CMK (cell line): ENCODE results near the gene GATAD2A.
"Not testable (repeated sequence)": the region's sequence is repeated elsewhere in the genome, so short reads cannot be mapped to it uniquely, and the experiment has no call there.

Experiments
- DNase-seq: peaks from one replicate; pipeline ENCODE4 v3.0.0-alpha.2; 2010; ENCODE audit warnings: low read depth

The GATAD2A gene

DNA sequence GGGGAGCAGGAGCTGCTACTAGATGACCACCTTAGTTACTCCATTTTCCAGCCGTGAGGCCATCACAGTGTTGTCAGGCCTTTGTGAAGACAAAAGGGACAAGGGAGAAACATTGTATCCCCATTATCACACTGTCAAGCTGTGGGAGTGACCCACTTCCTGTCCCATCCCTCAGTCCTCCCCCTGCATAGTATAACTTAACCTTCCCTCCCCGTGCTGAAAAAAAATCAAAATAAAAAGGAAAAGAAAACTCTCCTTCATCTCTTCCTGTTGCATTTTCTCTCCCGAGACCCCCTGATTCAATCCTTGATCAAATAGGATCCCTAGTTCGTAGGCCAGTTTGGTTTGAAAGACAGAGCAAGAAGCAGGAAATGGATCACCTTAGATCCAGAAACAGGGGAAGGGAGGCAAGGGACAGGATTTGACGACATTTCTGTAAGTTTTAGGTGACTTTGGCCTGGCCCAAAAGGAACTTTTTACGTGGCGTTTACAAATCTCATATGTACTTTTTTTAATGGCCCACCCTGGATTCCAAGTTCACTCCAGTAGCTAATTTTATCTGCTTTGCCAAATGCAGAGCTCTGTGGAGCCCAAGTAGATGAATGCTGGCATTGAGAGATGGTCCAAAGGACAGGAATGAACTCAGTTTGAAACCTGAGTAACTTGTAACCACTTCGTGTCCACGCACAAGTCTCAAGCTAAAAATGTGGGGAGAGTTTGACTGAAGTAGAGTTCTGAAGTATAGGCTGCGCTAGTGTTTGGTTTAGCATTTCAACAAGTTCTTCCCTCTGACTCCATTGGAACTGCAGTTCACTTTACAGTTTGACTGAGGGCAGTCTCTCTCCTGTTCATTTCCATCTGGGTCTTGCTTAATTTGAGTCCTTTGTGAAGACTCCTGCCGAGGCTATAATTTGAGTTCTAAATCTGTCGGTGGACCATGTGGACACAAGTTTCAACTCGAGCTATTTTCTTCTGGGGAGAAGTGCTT, 16.6 kb upstream of the GATAD2A start:
- DNase-seq = no peak

- not testable (repeated sequence) for DNase-seq
Measured at GRCh38 chr19:19389683-19390082, 15.8 kb upstream of the GATAD2A start.

DNA sequence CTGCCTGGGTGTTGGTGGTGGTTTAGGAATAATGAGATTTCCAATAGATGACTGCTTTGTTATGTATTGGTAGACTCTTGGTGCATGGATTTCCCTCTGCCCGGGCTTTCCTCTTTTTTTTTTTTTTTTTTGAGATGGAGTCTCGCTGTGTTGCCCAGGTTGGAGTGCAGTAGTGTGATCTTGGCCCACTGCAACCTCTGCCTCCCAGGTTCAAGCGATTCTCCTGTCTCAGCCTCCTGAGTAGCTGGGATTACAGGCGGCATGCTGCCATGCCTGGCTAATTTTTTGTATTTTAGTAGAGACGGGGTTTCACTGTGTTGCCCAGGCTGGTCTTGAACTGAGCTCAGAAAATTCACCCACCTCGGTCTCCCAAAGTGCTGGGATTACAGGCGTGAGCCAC, 11.1 kb upstream of the GATAD2A start:
- not testable (repeated sequence) for DNase-seq

DNA sequence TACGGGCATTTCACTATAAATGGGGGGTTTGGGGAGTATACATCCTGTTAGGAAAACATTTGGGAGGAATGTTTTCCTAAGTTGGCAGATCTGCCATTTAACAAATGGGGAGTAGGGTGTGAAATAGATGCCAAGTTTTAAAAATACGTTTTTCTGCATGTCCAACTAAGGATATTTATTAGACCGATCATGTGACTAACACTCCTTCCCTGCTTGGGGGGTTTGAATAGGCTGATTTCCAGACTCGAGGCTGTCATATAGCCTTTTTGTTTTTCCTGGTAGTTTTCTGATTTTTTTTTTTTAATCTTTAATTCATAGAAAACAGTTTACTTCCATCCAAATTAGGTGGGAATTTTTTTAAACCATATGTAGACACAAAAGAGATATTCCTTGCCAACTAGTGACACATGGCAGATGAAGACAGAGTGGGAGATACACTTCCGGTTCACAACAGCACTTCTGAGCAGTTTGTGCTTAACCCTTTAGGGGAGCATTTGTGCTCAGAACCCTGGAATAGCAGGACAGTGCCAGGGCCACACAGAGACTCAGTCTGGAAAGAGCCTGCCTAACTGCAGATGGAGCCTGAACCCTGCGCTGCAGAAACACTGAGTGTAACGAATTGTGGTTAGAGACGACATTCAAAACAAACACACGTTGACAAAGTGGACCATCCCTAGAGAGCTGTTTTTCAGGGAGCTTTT, 5.6 kb upstream of the GATAD2A start:
- no peak for DNase-seq

DNA sequence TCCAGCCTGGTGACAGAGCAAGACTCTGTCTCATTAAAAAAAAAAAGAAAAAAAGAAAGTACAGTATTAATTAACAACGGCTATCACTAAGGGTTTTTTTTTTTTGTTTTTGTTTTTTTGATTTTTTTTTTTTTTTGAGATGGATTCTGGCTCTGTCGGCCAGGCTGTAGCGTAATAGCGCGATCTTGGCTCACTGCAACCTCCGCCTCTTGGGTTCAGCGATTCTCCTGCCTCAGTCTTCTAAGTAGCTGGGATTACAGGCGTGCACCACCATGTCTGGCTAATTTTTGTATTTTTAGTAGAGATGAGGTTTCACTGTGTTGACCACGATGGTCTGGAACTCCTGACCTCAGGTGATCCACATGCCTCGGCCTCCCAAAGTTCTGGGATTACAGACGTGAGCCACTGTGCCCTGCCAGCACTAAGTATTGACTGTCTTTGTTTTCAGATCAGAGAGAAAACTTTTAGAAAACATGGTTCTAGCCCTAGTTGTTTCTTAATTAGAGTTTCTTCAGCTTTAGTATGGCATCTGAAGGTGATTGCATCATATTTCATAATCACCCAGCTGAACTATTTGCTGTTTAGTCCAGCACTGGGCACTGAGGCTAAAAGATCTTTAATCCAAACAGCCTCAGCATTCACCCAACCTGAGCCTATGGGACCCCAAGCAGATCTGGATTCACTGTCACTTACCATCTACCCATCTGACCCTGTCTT, 2.7 kb upstream of the GATAD2A start:
- DNase-seq = no peak

- DNase-seq = no peak
Measured at GRCh38 chr19:19403373-19403901, 2.0 kb upstream of the GATAD2A start.

GRCh38 chr19:19405971-19406877, 749 bp downstream of the GATAD2A start:
- DNase-seq = no peak

- no peak for DNase-seq
Measured at GRCh38 chr19:19406878-19407632, 1.6 kb downstream of the GATAD2A start.

GRCh38 chr19:19407633-19407930, 2.1 kb downstream of the GATAD2A start:
- DNase-seq = no peak

GRCh38 chr19:19409205-19409604, 3.7 kb downstream of the GATAD2A start:
- DNase-seq = no peak

- no peak for DNase-seq
Measured at GRCh38 chr19:19409631-19410030, 4.2 kb downstream of the GATAD2A start.

- no peak for DNase-seq
Measured at GRCh38 chr19:19410553-19411550, 5.4 kb downstream of the GATAD2A start.

GRCh38 chr19:19416280-19416679, 10.8 kb downstream of the GATAD2A start:
- no peak for DNase-seq

DNA sequence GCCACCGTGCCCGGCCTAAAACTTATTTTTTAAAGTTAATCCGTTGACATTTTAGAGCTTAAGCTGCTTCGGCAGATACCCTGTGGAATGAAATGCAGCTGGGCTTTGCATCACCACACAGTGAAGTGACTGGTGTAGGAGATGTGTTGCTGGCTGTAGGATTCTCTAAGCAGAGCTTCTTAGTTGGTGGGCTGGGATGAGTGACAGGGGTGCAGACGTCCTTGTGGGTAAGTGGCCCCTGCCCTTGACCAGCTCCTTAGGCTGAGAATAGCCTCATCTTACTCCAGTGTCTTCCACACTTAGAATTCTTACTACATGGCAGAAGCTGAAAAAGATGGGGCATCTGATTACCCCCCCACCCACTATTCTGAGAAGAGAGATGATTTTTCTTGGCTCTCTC, 11.6 kb downstream of the GATAD2A start:
- no peak for DNase-seq

DNA sequence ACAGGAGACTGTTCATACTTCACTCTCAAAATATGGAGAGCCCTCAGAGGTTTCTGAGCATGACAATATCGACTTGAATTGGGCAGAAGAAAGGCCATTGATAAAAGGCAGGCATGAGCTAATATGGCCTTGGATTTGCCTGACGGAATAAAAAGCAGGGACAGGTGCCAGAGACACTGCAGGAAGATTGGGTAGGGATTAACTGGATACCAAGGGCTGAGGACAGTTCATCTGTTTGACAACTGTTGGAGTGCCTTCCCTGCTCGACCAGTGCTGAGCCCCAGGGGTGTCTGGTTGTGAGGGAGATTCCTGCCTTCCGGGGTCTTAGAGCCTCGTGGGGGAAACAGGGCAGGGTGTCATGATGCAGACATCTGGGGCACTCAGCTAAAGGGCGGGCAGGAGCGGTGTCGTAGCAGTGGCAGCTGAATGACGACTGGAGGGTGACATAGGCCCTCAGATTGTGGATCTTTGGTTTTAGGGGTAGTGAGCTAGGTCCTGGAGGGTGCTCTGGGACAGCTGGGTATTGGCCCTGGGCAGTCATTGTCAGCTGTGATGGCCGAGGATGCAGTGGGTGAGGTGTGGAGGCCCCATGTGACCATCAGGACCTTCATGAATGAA, 12.3 kb downstream of the GATAD2A start:
- DNase-seq = no peak

- no peak for DNase-seq
Measured at GRCh38 chr19:19418555-19419260, 13.2 kb downstream of the GATAD2A start.

DNA sequence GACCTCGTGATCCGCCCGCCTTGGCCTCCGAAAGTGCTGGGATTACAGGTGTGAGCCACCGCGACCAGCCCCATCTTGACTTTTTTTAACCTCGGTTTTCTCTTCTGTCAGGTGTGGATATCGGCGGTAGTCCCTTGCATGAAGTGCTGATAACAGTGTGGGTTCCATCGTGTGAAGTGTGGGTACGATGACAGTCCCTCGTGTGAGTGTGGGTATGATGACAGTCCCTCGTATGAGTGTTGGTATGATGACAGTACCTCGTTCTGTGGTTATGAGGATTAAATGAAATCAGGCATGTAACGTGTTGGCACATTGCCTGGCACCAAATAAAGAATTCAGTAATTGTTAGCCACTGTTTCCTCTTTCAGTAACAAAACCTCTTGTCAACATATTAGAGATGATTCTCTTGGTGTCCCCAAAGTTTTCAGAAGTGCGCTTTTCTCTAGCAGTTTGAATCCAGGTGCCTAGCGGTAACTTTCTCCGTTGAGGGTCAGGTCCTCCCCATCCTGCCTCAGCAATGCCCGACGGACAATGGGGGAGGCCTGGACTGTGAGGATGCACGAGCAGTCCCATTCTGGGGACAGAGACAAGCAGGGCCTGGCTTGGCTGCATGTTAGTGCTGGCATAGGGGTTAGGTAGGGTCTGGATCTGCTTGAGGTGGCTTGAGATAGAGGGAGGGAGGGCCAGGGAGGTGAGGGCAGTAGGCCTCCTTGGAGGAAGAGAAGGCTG, 15.3 kb downstream of the GATAD2A start:
- no peak for DNase-seq

- no peak for DNase-seq
Measured at GRCh38 chr19:19421299-19421696, 15.8 kb downstream of the GATAD2A start.
